HepG2 (cell line): ENCODE data around the gene COBLL1. TPM values are rescaled to one million over a fixed set of nuclear protein-coding genes. Genes with fewer than 3 reads are reported as not detected.

Experiments
- BORCS8-MEF2B ChIP-seq: sonication (generic); formaldehyde crosslinking; IDR thresholded peaks from 2 replicates; pipeline ENCODE4 v1.8.0; 2022; ENCODE audit warnings: mild to moderate bottlenecking, missing genetic modification reagents
- CBFB ChIP-seq: sonication (generic); formaldehyde crosslinking; IDR thresholded peaks from 2 replicates; pipeline ENCODE4 v1.4.0; 2020; ENCODE audit warnings: missing genetic modification reagents
- CCAR2 ChIP-seq: fragments of 200-400 bp; formaldehyde crosslinking; optimal IDR thresholded peaks from 2 replicates; pipeline ENCODE3; 2018; ENCODE audit warnings: low read depth, mild to moderate bottlenecking, low read length, moderate library complexity
- CENPT ChIP-seq: sonication (generic); formaldehyde crosslinking; IDR thresholded peaks from 2 replicates; pipeline ENCODE4 v1.8.0; 2022; ENCODE audit warnings: low read depth, mild to moderate bottlenecking, moderate library complexity, missing genetic modification reagents
- FOXP1 ChIP-seq, 2 experiments: fragments of 450-650 bp in 1 of 2; IDR thresholded peaks; 2 replicates each; pipeline ENCODE4 v1.6.1; 2017 to 2018; ENCODE audit warnings: antibody characterized with exemption in 1 of 2
- GATAD1 ChIP-seq: IDR thresholded peaks from 2 replicates; pipeline ENCODE4 v1.6.1; 2016; ENCODE audit warnings: missing genetic modification reagents, missing compliant biosample characterization
- GLI4 ChIP-seq: sonication (generic); formaldehyde crosslinking; IDR thresholded peaks from 2 replicates; pipeline ENCODE4 v1.5.1; 2020; ENCODE audit warnings: missing genetic modification reagents, mild to moderate bottlenecking, moderate library complexity, borderline replicate concordance
- HES4 ChIP-seq: sonication (generic); formaldehyde crosslinking; IDR thresholded peaks from 2 replicates; pipeline ENCODE4 v1.9.0; 2021; ENCODE audit warnings: mild to moderate bottlenecking, missing genetic modification reagents, borderline replicate concordance
- JDP2 ChIP-seq: sonication (generic); formaldehyde crosslinking; IDR thresholded peaks from 2 replicates; pipeline ENCODE4 v1.8.1; 2022; ENCODE audit warnings: missing genetic modification reagents, borderline replicate concordance
- MEIS2 ChIP-seq: sonication (generic); formaldehyde crosslinking; IDR thresholded peaks from 2 replicates; pipeline ENCODE4 v1.9.0; 2021; ENCODE audit warnings: mild to moderate bottlenecking, missing genetic modification reagents
- MIXL1 ChIP-seq: IDR thresholded peaks from 2 replicates; pipeline ENCODE4 v1.6.1; 2016
- TBP ChIP-seq: sonication (generic); formaldehyde crosslinking; IDR thresholded peaks from 2 replicates; pipeline ENCODE4 v1.5.0; 2020; ENCODE audit warnings: missing genetic modification reagents
- ZFP36 ChIP-seq: fragments of 150-350 bp; IDR thresholded peaks from 2 replicates; pipeline ENCODE4 v1.6.1; 2018; ENCODE audit warnings: borderline replicate concordance, low read length, low read depth; ENCODE audit not compliant: partially characterized antibody
- ZMYM4 ChIP-seq: sonication (generic); formaldehyde crosslinking; IDR thresholded peaks from 2 replicates; pipeline ENCODE4 v1.8.1; 2023; ENCODE audit warnings: mild to moderate bottlenecking, missing genetic modification reagents
- ZNF790 ChIP-seq: sonication (generic); formaldehyde crosslinking; IDR thresholded peaks from 2 replicates; pipeline ENCODE4 v1.8.0; 2022; ENCODE audit warnings: missing genetic modification reagents, mild to moderate bottlenecking, borderline replicate concordance
- ZNF841 ChIP-seq: sonication (generic); formaldehyde crosslinking; IDR thresholded peaks from 2 replicates; pipeline ENCODE4 v1.8.1; 2023; ENCODE audit warnings: missing genetic modification reagents, borderline replicate concordance
- ZNF891 ChIP-seq: sonication (generic); formaldehyde crosslinking; IDR thresholded peaks from 2 replicates; pipeline ENCODE4 v1.5.0; 2020; ENCODE audit warnings: mild to moderate bottlenecking, missing genetic modification reagents
- ZSCAN31 ChIP-seq: sonication (generic); formaldehyde crosslinking; IDR thresholded peaks from 2 replicates; pipeline ENCODE4 v1.5.0; 2020; ENCODE audit warnings: low read depth, mild to moderate bottlenecking, missing genetic modification reagents
- polyA plus RNA-seq, 8 experiments: library from polyadenylated mRNA; depleted of rRNA in 3 of 8; stranded (reverse) in 7 of 8; unstranded in 1 of 8; fragments of >200 nt; fragmentation: Illumina TruSeq in 4 of 8; extraction: Trizol in 4 of 8; gene quantifications; 2 replicates each; pipeline versions ENCODE4 v1.2.1 to v1.2.3, GENCODE V29; 2011 to 2016; ENCODE audit warnings: low read depth in 4 of 8, missing spikeins in 1 of 8, mixed read lengths in 1 of 8; ENCODE audit not compliant: insufficient read depth in 1 of 8
- total RNA-seq, 5 experiments: library from RNA; depleted of rRNA; stranded (reverse); fragments of >200 nt; fragmentation: Illumina TruSeq; extraction: Trizol; gene quantifications; 2 replicates each; pipeline ENCODE4 v1.2.3, GENCODE V29; 2016; ENCODE audit warnings: low read depth in 1 of 5
- TF ChIP-seq, protein P1 (sequence below): sonication (generic); formaldehyde crosslinking; IDR thresholded peaks from 2 replicates; pipeline ENCODE4 v1.4.0; 2020; ENCODE audit warnings: missing genetic modification reagents
- TF ChIP-seq, protein P2 (sequence below): sonication (generic); formaldehyde crosslinking; IDR thresholded peaks from 2 replicates; pipeline ENCODE4 v1.8.0; 2022; ENCODE audit warnings: mild to moderate bottlenecking, missing genetic modification reagents, borderline replicate concordance
- TF ChIP-seq, protein P3 (sequence below): sonication (generic); formaldehyde crosslinking; IDR thresholded peaks from 2 replicates; pipeline ENCODE4 v1.4.0; 2020; ENCODE audit warnings: missing genetic modification reagents
- TF ChIP-seq, protein P4 (sequence below): sonication (generic); formaldehyde crosslinking; IDR thresholded peaks from 2 replicates; pipeline ENCODE4 v1.4.0; 2020; ENCODE audit warnings: mild to moderate bottlenecking, missing genetic modification reagents

Gene COBLL1
- total and polyA plus RNA-seq, 2 of the 13 experiments (the other 11 are each of a cell fraction or from before 2014, with no cell fraction given): 32.6 to 86.8 TPM

DNA sequence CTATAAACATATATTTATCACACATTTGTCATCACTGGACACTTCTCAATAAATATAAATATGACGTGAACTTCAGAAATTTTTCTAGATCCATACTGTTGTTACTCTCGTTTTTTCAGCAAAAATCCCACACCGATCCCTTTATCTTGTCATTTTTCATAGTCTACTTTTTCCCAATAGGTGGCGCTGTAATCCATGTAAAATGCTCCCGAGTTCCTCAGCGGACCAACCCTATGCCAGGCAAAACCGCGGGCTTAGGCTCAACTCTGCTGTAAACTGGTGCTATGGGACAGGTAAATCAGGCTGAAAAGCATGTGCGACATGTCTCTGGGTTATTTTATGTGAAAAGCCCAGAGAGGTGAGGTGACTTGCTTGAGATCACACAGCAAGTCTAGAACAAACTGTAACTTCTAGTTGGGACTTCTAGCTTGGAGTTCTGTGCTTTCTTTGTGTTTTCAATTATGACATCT lies 104.0 kb downstream of the COBLL1 start (continued):
- no peak for TF ChIP-seq ZSCAN31 (CRISPR knock-in tag)
- TF ChIP-seq, protein P1, sequence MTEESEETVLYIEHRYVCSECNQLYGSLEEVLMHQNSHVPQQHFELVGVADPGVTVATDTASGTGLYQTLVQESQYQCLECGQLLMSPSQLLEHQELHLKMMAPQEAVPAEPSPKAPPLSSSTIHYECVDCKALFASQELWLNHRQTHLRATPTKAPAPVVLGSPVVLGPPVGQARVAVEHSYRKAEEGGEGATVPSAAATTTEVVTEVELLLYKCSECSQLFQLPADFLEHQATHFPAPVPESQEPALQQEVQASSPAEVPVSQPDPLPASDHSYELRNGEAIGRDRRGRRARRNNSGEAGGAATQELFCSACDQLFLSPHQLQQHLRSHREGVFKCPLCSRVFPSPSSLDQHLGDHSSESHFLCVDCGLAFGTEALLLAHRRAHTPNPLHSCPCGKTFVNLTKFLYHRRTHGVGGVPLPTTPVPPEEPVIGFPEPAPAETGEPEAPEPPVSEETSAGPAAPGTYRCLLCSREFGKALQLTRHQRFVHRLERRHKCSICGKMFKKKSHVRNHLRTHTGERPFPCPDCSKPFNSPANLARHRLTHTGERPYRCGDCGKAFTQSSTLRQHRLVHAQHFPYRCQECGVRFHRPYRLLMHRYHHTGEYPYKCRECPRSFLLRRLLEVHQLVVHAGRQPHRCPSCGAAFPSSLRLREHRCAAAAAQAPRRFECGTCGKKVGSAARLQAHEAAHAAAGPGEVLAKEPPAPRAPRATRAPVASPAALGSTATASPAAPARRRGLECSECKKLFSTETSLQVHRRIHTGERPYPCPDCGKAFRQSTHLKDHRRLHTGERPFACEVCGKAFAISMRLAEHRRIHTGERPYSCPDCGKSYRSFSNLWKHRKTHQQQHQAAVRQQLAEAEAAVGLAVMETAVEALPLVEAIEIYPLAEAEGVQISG (CRISPR knock-in tag): no peak
- no peak for TF ChIP-seq MEIS2
- TF ChIP-seq, protein P2, sequence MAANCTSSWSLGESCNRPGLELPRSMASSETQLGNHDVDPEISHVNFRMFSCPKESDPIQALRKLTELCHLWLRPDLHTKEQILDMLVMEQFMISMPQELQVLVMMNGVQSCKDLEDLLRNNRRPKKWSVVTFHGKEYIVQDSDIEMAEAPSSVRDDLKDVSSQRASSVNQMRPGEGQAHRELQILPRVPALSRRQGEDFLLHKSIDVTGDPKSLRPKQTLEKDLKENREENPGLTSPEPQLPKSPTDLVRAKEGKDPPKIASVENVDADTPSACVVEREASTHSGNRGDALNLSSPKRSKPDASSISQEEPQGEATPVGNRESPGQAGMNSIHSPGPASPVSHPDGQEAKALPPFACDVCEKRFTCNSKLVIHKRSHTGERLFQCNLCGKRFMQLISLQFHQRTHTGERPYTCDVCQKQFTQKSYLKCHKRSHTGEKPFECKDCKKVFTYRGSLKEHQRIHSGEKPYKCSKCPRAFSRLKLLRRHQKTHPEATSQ (CRISPR knock-in tag): no peak
- no peak for TF ChIP-seq ZNF790
- peak; percentile 39; the same call in 1 of the 2 replicates for TF ChIP-seq GATAD1 (CRISPR knock-in tag)
- TF ChIP-seq ZNF891 (CRISPR knock-in tag): no peak
- peak; percentile 68 for TF ChIP-seq ZFP36
- no peak for TF ChIP-seq CENPT (CRISPR knock-in tag)
- peak; percentile 78 for TF ChIP-seq ZMYM4
- TF ChIP-seq HES4 (CRISPR knock-in tag): no peak
- TF ChIP-seq, protein P3, sequence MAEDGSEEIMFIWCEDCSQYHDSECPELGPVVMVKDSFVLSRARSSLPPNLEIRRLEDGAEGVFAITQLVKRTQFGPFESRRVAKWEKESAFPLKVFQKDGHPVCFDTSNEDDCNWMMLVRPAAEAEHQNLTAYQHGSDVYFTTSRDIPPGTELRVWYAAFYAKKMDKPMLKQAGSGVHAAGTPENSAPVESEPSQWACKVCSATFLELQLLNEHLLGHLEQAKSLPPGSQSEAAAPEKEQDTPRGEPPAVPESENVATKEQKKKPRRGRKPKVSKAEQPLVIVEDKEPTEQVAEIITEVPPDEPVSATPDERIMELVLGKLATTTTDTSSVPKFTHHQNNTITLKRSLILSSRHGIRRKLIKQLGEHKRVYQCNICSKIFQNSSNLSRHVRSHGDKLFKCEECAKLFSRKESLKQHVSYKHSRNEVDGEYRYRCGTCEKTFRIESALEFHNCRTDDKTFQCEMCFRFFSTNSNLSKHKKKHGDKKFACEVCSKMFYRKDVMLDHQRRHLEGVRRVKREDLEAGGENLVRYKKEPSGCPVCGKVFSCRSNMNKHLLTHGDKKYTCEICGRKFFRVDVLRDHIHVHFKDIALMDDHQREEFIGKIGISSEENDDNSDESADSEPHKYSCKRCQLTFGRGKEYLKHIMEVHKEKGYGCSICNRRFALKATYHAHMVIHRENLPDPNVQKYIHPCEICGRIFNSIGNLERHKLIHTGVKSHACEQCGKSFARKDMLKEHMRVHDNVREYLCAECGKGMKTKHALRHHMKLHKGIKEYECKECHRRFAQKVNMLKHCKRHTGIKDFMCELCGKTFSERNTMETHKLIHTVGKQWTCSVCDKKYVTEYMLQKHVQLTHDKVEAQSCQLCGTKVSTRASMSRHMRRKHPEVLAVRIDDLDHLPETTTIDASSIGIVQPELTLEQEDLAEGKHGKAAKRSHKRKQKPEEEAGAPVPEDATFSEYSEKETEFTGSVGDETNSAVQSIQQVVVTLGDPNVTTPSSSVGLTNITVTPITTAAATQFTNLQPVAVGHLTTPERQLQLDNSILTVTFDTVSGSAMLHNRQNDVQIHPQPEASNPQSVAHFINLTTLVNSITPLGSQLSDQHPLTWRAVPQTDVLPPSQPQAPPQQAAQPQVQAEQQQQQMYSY (CRISPR knock-in tag): no peak
- TF ChIP-seq TBP: no peak
- peak; percentile 68; the same call in 1 of the 2 replicates for TF ChIP-seq CBFB
- no peak for TF ChIP-seq CCAR2
- TF ChIP-seq GLI4 (CRISPR knock-in tag): no peak
- TF ChIP-seq JDP2 (CRISPR knock-in tag): no peak
- TF ChIP-seq ZNF841: no peak
- no peak for TF ChIP-seq FOXP1 (IDR thresholded peaks at IDR 0.05)
- TF ChIP-seq FOXP1 (CRISPR knock-in tag; IDR thresholded peaks at IDR 0.05): no peak
- TF ChIP-seq, protein P4, sequence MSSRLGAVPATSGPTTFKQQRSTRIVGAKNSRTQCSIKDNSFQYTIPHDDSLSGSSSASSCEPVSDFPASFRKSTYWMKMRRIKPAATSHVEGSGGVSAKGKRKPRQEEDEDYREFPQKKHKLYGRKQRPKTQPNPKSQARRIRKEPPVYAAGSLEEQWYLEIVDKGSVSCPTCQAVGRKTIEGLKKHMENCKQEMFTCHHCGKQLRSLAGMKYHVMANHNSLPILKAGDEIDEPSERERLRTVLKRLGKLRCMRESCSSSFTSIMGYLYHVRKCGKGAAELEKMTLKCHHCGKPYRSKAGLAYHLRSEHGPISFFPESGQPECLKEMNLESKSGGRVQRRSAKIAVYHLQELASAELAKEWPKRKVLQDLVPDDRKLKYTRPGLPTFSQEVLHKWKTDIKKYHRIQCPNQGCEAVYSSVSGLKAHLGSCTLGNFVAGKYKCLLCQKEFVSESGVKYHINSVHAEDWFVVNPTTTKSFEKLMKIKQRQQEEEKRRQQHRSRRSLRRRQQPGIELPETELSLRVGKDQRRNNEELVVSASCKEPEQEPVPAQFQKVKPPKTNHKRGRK: no peak
- TF ChIP-seq BORCS8-MEF2B (CRISPR knock-in tag): no peak
- TF ChIP-seq MIXL1: 0 out of 2 replicates have a peak, but pooled peaks have one; percentile 50
